Tibial artery (tissue), 4 donors: ENCODE measurements around the gene PIGU.

Source experiments
- DNase-seq, 2 donors: peaks; one replicate each; pipeline ENCODE4 v3.0.0-alpha.2; 2019
- H3K27ac ChIP-seq, 2 donors: fragments of 200-600 bp; sonication (generic) in 1 of 2; 1 replicate in 1 of 2; 2 replicates in 1 of 2; pipeline ENCODE4 v1.5.1; 2018 to 2019; ENCODE audit warnings: mild to moderate bottlenecking in 1 of 2
- H3K27me3 ChIP-seq, 2 donors: fragments of 200-600 bp; sonication (generic) in 1 of 2; one replicate each; pipeline versions ENCODE4 v1.5.1 to v1.6.0; 2016 to 2019
- H3K36me3 ChIP-seq, 3 donors: fragments of 200-600 bp; sonication (generic) in 2 of 3; one replicate each; pipeline ENCODE4 v1.5.1; 2016 to 2019; ENCODE audit warnings: mild to moderate bottlenecking in 2 of 3
- H3K4me1 ChIP-seq, 4 donors: fragments of 200-600 bp; sonication (generic) in 2 of 4; 1 replicate in 3 of 4; 2 replicates in 1 of 4; pipeline ENCODE4 v1.5.1; 2016 to 2019
- H3K4me3 ChIP-seq, 2 donors: fragments of 200-600 bp; sonication (generic) in 1 of 2; 1 replicate in 1 of 2; 2 replicates in 1 of 2; pipeline ENCODE4 v1.5.1; 2018 to 2019; ENCODE audit warnings: mild to moderate bottlenecking in 2 of 2
- H3K9me3 ChIP-seq, 3 donors: fragments of 200-600 bp; sonication (generic) in 1 of 3; one replicate each; pipeline ENCODE4 v1.5.1; 2016 to 2019
- intact Hi-C: fragments of 100-400 bp; cut with DNase I; formaldehyde crosslinking; loops from one replicate; pipeline ENCODE4 v1.15.0; 2023; ENCODE audit warnings: low total_unique reads
- TF ChIP-seq, protein P1 (sequence below), 2 experiments: fragments of 200-600 bp in 1 of 2; fragments of 450-650 bp in 1 of 2; IDR thresholded peaks; one replicate each; pipeline ENCODE4 v1.5.1; 2017 to 2019; ENCODE audit warnings: antibody characterized with exemption in 2 of 2, mild to moderate bottlenecking in 1 of 2, moderate library complexity in 1 of 2

PIGU gene

GRCh38 chr20:34691838-34692237 lies 14.9 kb upstream of the PIGU start:
- no peaks in the 10 kb centered on the region for H3K27me3 ChIP-seq
- no peaks in the 10 kb centered on the region for H3K36me3 ChIP-seq
- H3K4me3 ChIP-seq = no peak overlapping the region
- no peak overlapping the region for H3K27ac ChIP-seq
- H3K4me1 ChIP-seq = no peaks in the 10 kb centered on the region
- no peak for DNase-seq
- intact Hi-C loops = no loop called here
- TF ChIP-seq, protein P1, sequence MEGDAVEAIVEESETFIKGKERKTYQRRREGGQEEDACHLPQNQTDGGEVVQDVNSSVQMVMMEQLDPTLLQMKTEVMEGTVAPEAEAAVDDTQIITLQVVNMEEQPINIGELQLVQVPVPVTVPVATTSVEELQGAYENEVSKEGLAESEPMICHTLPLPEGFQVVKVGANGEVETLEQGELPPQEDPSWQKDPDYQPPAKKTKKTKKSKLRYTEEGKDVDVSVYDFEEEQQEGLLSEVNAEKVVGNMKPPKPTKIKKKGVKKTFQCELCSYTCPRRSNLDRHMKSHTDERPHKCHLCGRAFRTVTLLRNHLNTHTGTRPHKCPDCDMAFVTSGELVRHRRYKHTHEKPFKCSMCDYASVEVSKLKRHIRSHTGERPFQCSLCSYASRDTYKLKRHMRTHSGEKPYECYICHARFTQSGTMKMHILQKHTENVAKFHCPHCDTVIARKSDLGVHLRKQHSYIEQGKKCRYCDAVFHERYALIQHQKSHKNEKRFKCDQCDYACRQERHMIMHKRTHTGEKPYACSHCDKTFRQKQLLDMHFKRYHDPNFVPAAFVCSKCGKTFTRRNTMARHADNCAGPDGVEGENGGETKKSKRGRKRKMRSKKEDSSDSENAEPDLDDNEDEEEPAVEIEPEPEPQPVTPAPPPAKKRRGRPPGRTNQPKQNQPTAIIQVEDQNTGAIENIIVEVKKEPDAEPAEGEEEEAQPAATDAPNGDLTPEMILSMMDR (IDR thresholded peaks at IDR 0.05) = no peak
- H3K9me3 ChIP-seq = no peaks in the 10 kb centered on the region

- no peak overlapping the region for H3K27ac ChIP-seq
- TF ChIP-seq, protein P1 (IDR thresholded peaks at IDR 0.05) = no peak
- H3K27me3 ChIP-seq = no peaks in the 10 kb centered on the region
- intact Hi-C loops = no loop called here
- H3K4me1 ChIP-seq = no peaks in the 10 kb centered on the region
- no peak overlapping the region for H3K4me3 ChIP-seq
- DNase-seq = no peak
- H3K36me3 ChIP-seq = no peaks in the 10 kb centered on the region
- H3K9me3 ChIP-seq = no peaks in the 10 kb centered on the region
Observed at GRCh38 chr20:34689486-34689885, 12.6 kb upstream of the PIGU start.

DNA sequence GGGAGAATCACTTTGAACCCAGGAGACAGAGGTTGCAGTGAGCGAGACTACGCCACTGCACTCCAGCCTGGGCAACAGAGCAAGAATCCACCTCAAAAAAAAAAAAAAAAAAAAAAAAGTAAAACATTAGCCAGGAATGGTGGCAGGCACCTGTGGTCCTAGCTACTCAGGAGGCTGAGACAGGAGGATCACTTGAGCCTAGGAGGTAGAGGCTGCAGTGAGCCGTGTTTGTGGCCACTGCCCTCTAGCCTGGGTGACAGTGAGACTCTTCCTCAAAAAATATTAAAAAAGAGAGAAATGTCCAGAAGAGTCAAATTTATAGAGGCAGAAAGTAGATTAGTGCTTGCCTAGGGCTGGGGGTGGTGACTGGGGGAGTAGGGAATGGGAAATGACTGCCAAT lies 6.8 kb upstream of the PIGU start:
- Histone ChIP-seq H3K36me3 (no peaks in the 10 kb centered on the region), H3K27ac (no peak overlapping the region), H3K4me1 (no peaks in the 10 kb centered on the region), H3K9me3 (no peaks in the 10 kb centered on the region), H3K4me3 (no peak overlapping the region), H3K27me3 (no peaks in the 10 kb centered on the region)
- intact Hi-C loops = no loop called here
- no peak for DNase-seq
- TF ChIP-seq, protein P1 (IDR thresholded peaks at IDR 0.05) = no peak

DNA sequence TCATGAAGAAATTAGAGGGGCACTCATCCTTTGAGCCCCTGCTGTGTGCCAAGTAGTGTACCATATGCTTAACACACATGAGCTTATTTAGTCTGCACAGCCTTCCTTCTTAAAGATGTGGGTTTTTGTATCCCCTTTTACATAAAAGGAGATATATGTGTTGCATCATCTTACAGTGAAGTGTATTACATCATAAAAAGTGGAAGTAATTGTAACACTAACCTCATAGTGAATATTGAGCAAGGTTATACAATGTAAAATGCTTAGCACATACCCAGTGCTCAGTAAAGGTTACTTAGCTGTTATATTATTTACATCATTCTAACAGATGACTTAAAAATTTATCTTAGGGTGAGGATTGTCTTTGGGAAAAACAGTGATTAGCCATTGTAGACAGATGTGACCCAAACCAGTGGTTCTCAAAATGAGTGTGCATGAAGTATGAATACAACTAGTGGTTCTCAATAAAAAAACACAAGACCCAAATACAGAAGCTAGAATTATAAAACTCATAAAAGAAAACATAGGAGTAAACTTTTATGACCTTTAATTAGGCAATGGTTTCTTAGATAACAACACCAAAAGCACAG lies 3.8 kb upstream of the PIGU start:
- H3K27ac ChIP-seq = no peak overlapping the region

GRCh38 chr20:34675993-34676641 lies 775 bp downstream of the PIGU start:
- H3K9me3 ChIP-seq = no peaks in the 10 kb centered on the region
- no peaks in the 10 kb centered on the region for H3K27me3 ChIP-seq
- peak overlapping the region; percentile 69 to 82 for H3K27ac ChIP-seq
- no peak for DNase-seq
- peaks cover 0 to 13% (median 4%) of the 10 kb centered on the region in 4 donors for H3K4me1 ChIP-seq
- no peaks in the 10 kb centered on the region for H3K36me3 ChIP-seq
- TF ChIP-seq, protein P1 (IDR thresholded peaks at IDR 0.05) = no peak
- H3K4me3 ChIP-seq = peak overlapping the region; percentile 91 to 95
- intact Hi-C loops = no loop called here

More for the DNA sequence above, 3.8 kb upstream of the PIGU start:
- intact Hi-C loops = no loop called here
- TF ChIP-seq, protein P1 (IDR thresholded peaks at IDR 0.05) = no peak
- no peak overlapping the region for H3K4me3 ChIP-seq
- H3K27me3 ChIP-seq = no peaks in the 10 kb centered on the region
- peaks cover 0 to 13% (median 3%) of the 10 kb centered on the region in 4 donors for H3K4me1 ChIP-seq
- H3K9me3 ChIP-seq = no peaks in the 10 kb centered on the region
- no peak for DNase-seq
- no peaks in the 10 kb centered on the region for H3K36me3 ChIP-seq
